Panc1 (cell line): Measurements from ENCODE around the gene AFF2.

ENCODE experiments used
- CTCF ChIP-seq: fragments of 450-650 bp; IDR thresholded peaks from 2 replicates; pipeline ENCODE4 v1.5.1; 2017; ENCODE audit warnings: mild to moderate bottlenecking
- POLR2AphosphoS5 ChIP-seq: IDR thresholded peaks from 2 replicates; pipeline ENCODE4 v1.6.1; 2012; ENCODE audit warnings: mild to moderate bottlenecking, low read depth, low read length, moderate library complexity

- TF ChIP-seq CTCF, result no peak
- TF ChIP-seq POLR2AphosphoS5, result no peak
Observed at GRCh38 chrX:148664995-148665394, 164.6 kb downstream of the AFF2 start.
